GM19324 (cell line): ENCODE data around the gene ANKRD55.
"Not testable (repeated sequence)": the region's sequence is repeated elsewhere in the genome, so short reads cannot be mapped to it uniquely, and the experiment has no call there.

Experiments
- ATAC-seq: cut with Tn5 transposase; IDR thresholded peaks from one replicate; pipeline ENCODE4 v1.9.1; 2021; ENCODE audit warnings: mild to moderate bottlenecking, moderate library complexity; ENCODE audit not compliant: unreplicated experiment, low FRiP score

ANKRD55 gene

DNA sequence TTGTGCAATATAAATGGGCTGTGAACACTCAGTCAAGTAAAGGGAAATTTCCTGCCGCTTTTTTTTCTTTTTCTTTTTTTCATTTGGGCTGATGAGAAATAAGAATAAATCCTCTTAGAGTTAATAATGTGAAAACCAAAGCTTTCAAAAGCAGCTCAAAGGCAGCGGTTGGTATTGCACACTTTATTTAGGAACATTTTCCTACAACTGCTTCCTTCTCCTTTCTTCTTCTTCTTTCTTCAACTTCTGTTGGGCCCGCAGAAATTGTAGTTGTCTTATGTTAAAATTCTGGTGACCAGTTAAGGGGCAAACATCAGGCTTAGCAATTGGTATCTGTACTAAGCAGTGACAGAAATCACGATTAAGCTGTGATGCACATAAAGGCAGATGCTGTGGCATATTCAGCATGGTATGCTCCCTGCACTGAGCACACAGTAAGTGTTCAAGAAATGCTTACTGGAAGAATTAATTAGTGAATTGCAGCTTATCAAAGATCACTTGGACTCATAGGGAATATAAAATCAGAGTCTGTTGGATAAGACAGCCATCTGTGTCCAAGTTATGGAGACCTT is 85.4 kb downstream of the ANKRD55 start:
- no peak for ATAC-seq

DNA sequence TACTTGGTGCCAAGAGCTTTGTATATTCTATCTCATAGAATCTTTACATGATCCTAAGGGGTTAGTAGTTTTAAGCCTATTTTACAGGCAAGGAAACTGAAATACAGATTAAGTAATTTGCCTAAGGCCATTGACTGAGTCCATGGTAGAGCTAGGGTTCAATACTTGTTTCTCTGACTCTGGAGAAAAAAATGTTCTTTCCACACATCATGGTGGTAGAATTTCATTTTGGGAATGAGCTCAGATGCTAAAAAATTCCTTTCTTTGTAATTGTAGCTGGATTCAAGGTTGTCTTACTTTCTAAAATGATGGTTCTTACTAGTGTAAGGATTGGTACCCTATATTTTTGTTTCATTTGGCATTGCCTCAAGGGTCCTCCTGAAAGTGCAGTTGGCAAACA is 86.0 kb downstream of the ANKRD55 start:
- no peak for ATAC-seq

DNA sequence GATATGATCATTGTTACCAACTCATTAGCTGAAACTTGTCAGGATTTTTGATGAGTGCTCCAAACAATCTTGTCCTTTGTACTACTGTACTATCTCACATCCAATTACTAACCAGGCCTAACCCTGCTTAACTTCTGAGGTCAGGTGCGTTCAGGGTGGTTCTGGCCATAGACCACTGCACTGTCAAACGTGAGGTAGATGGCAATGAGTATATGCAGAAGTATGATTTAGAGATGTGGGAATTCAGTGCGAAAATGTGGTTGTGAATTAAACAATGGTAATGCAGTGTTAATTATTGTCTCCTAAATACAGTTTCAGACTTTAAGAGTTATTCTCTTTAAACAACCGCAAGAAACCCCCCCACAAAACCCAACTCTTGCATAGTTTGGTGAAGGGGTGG is 86.5 kb downstream of the ANKRD55 start:
- ATAC-seq = no peak

DNA sequence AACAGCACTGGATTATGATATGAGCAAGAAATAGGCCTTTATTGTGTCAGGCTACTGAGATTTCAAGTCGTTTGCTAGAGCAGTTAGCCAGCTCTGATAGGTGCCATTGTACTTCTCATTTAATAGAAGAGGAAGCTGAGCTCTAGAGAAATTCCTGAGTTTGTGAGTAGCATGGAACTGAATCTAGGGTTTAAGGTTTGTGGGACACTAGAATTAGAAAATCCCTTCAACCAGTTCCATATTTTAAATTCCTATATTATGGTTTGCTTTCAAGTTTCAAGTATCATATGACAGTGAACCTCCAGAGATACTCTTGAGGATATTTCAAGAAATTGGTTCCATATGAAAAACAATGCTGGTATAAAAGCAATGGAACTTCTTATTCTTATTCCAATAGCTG is 87.6 kb downstream of the ANKRD55 start:
- ATAC-seq = no peak

DNA sequence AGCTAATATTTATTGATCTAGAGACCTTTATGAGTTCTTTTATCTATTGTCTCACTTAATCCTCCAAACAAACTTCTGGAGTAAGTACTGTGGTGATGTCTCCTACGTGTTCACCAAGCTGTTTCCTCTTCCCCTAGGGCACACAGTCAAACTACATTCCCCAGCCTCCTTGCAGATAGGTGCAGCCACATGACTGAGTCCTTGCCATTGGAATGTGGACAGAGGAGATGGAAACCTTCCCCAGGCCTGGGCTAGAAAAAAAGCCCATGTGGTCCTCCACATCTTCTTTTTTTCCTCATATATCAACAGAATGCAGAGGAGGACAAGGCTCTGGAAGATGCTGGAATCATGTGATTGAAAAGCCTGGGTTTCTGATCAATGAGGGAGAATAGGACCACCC is 88.0 kb downstream of the ANKRD55 start:
- ATAC-seq = no peak

DNA sequence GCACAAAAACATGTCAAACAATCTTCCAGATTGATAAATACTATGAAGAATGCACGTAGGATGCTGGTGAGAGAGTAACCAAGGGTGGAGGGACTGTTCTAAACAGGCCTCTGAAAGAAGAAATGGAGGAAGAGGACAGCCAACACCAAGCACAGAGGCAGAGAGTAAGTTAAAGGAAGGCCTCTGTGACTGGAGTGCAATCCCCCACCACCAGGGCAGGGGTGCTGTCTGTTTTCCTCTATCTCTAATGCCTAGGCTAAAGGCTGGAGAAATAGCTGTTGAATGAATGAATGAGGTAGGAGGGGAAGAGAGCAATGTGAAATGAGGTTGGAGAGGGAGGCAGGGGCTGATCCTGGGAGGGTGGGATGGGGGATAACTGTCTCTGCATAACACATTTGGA is 88.9 kb downstream of the ANKRD55 start:
- ATAC-seq = no peak

- no peak for ATAC-seq
These were observed 89.8 kb downstream of the ANKRD55 start for GRCh38 chr5:56143373-56143714.

DNA sequence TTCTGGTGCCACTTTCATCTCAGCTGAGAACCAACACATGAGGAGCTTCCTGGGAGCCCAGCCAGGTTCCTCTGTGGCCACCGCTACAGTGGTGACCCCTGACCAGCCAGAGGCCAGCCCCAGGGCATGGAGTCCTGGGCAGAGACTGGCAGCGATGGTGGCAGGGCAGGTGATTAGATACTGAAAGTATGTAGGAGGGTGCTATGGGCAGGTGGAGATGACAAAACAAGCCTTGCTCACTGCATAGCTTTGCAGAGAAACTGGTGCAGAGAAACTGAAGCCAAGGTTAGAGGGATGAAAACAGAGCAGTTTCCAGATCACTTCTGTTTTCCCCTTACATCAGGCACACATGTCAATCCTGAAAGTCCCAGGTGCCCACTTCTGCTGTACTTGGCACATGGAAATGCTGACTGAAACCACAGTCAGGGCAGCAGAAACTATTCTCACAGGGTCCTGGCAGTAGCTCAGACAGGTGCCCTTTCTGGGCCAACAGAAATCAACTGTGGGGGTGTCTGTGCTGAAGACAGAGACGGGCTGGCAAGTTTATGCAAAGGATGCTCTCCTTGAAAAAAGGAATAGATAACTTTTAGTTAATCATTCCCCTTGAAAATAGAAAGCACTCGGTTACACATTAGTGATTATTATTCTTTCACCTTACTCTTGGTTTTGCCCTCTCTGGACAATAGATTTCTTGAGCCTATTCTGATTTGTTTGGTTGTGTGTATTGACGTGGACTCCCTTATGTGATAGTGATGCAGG is 90.3 kb downstream of the ANKRD55 start:
- peak; percentile 93 for ATAC-seq

GRCh38 chr5:56142233-56142613 is 90.9 kb downstream of the ANKRD55 start:
- no peak for ATAC-seq

- no peak for ATAC-seq
These were observed 93.1 kb downstream of the ANKRD55 start for GRCh38 chr5:56140073-56140472.

DNA sequence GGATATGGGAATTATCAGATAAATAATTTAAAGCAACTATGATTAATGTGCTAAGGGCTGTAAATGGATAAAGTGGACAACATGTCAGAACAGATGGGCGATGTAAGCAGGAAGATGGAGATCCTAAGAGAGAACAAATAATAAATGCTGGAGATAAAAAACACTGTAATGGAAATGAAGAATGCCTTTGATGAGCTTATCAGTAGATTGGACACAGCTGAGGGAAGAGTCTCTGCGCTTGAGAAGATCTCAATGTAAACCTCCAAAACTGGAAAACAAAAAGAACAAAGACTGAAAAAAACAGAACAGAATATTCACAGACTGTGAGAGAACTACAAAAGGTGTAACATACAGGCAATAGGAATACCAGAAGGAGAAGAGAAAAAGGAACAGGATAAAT is 102.5 kb downstream of the ANKRD55 start:
- ATAC-seq = no peak

DNA sequence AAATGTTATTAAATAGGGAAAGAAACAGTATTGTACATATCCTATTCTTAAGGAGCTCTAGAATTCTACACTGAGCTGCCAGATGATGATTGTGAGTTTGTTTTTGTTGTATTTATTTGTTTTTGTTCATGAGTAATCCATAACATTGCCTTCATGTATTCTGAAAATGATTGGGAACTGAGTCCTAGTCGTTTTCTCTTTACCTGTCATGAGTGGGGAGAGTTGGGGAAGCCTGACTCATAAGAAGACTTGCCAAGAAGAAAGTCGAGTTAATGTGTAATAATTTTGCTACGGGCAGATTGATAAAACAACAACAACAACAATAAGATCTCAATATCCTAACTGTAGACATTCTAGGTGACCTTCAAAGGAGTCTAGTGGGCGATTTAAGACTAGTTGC is 103.8 kb downstream of the ANKRD55 start:
- ATAC-seq = no peak

GRCh38 chr5:56128113-56128512 is 105.0 kb downstream of the ANKRD55 start:
- ATAC-seq = no peak

DNA sequence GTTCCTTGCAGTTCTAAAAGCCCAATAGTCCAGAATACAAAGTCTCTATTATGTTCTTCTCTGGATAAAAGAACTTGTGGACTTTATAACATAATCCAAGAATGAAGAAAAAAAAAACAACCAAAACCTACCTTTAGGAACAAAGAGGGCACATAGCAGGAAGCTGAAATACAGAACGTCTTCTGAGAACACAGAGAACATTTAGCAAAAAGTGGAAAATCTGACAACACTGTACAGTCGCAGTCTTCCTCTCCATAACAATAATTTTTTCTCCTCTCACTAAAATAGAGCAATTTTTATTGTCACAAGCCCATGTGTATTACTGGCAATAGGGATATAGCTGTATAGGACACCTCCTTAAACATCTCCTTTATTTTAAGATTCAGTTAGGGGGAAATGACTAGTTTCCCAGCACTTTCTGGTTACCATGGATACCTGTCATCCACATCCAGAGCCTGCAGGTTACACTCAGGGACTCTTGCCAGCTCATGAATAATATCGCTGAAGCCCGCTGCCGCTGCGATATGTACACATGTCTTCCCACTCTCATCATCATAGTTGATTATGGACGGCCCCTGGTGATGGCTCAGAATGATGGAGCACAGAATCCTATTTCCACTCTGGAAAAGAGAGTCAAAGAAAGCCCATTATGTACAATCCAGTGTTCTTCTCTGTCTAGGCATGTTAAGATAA is 106.5 kb downstream of the ANKRD55 start:
- ATAC-seq = no peak

- ATAC-seq = no peak
These were observed 109.4 kb downstream of the ANKRD55 start for GRCh38 chr5:56123531-56124243.

DNA sequence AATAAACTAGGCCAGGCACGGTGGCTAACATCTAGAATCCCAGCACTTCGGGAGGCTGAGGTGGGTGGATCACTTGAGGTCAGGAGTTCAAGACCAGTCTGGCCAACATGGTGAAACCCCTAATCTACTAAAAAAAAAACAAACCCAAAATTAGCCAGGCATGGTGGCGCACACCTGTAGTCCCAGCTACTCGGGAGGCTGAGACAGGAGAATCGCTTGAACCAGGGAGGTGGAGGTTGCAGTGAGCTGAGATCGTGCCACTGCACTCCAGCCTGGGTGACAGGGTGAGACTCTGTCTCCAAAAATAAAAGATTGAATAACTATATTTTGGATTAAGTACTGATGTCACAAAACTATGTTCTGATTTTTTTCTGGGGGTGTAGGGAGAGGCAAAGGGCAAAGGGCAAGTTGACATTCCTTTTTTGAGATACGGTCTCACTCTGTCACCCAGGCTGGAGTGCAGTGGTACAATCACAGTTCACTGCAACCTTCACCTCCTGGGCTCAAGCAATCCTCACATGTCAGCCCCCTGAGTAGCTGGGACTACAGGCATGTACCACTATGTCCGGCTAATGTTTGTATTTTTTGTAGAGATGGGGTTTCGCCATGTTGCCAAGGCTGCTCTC is 110.7 kb downstream of the ANKRD55 start:
- not testable (repeated sequence) for ATAC-seq

DNA sequence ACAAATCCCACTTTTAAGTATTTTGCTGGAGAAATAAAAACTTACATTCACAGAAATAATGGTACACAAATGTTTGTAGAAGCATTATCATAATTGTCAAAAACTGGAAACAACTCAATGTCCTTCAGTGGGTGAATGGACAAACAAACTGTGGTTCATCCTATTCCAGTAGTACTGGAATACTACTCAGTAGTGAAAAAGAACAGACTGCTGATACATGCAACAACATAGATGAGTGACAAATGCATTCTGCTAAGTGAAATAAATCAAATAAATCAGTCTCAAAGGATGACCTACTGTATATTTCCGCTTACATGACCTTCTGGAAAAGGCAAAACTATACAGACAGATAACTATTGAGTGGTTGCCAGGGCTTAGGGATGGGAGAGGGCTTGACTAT is 114.1 kb downstream of the ANKRD55 start:
- no peak for ATAC-seq

GRCh38 chr5:56116599-56117141 is 116.5 kb downstream of the ANKRD55 start:
- no peak for ATAC-seq

GRCh38 chr5:56115589-56115988 is 117.5 kb downstream of the ANKRD55 start:
- ATAC-seq = no peak

DNA sequence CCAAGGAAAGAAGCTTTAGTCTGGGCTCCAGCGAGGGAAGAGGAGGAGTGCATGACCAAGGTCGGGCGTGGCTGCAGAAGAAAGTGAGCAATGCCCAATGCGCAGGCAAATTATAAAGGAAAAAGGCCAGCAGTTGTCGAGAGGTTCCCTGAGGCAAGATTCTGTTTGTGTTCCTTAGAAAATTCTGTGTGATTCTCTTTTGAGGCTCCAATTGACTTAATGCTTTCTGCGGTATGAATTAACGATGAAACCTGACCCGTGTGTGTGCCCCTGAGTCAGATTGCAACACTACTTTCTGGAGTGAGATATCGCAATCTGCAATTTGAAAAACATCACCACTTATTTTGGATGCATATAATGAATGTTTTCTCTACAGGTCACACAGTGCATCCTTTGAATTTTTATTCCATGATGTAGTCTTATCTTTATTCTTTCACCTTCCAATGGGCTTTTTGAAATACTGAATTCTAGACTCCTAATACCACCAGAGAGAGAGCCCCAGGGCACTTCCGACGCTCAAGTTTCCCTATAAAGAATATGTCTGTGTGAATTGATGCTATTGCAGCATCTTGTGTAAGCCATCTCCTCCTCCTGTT is 120.5 kb downstream of the ANKRD55 start:
- no peak for ATAC-seq
